A172 (cell line): ENCODE data around the gene MFGE8. TPM values are rescaled to one million over a fixed set of nuclear protein-coding genes. Genes with fewer than 3 reads are reported as not detected.

ENCODE experiments used
- DNase-seq: peaks from one replicate; pipeline ENCODE4 v3.0.0-alpha.2; 2015; ENCODE audit warnings: low spot score
- total RNA-seq: library from RNA; depleted of rRNA; stranded (reverse); fragments of >200 nt; shearing (Covaris generic); gene quantifications from 2 replicates; pipeline ENCODE4 v1.2.3, GENCODE V29; 2014

MFGE8 gene
- total RNA-seq, 1 experiment from 2014 or later: 144 TPM

DNA sequence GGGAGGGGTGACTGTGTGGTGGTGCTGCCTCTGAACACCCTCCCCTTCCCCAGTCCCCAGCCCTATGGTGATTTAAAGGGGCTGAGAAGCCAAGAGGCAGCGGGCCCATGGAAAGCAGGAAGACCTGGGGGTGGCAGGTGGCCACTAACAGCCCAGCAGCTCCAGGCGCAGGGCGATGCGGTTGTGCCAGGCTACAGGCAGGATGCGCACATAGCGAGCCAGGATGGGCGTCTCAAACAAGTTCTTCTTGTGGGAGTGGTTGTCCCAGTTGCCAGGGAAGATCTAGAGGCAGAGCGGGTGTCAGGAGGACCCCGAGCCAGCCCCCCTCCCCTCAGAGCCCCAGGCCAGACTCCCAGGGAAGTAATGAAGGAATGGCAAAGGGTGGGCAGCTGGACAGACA is 13.9 kb downstream of the MFGE8 start:
- DNase-seq: no peak

DNA sequence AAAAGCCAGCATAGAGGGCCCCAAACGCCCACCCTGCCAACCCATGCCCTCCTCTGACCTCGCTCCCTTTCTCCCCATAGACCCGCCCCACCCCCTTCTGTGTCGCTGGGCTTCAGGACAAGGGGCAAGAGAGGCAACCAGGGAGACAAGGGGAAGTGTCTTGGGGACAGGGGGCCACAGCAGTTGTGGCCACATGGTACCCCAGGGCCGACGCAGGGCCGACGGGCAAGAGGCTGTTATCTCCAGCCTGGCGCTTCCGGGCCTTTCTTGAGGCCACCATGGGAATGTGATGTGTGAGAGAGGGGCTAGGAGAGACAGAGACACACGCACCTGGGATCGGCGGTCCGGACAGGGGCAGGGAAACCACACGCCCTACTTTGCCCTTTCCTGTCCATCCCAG is 14.4 kb downstream of the MFGE8 start:
- no peak for DNase-seq

DNA sequence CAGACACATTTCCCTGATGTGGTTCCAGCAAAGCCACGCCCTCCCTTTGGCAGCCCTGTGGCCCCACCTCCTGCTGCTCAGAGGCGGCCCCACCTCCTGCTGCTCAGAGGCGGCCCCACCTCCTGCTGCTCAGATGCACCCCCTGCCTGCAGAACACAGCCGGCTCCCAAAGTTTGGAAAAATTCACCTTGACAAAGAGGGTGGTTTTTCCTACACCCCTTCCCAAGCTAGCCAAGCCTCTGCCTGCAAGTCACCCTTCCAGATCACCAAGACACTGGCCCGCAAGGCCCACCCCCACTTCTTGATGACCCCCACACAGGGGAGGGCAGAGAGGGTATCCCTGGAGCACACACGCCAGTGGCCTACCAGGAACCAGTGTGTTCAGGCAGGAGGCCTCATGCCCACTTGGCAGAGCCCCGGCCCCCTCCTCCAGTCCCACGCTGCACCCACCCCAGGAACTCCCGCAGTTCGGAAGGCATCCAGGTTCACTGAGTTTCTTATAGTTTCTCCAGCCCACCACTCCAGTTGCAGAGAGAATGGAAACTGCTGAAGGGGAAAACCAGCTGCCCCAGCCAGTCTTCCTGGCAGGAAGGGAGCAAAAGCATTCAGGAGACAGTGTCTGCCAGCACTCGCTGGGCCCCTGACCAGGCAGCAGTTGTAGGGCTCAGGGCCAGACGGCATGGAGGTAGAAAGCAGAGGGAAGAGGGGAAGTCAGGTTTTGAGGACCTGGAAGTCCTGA is 15.6 kb downstream of the MFGE8 start:
- DNase-seq: peak; percentile 83

DNA sequence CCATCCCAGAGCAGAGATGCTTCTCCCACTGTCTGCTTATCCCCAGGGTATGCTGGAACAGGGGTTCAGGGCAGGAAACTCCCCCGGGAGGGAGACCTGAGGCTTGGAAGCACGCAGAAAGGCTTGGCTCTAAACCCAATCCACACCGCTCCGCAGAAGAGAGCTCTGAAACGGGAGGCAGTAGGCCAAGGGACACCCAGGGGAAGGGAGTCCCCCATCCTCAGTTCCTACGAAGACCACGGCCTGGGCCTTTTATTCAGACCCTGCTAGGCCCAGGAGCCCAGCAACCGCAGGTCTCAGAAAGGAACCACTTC is 16.1 kb downstream of the MFGE8 start:
- DNase-seq: no peak

DNA sequence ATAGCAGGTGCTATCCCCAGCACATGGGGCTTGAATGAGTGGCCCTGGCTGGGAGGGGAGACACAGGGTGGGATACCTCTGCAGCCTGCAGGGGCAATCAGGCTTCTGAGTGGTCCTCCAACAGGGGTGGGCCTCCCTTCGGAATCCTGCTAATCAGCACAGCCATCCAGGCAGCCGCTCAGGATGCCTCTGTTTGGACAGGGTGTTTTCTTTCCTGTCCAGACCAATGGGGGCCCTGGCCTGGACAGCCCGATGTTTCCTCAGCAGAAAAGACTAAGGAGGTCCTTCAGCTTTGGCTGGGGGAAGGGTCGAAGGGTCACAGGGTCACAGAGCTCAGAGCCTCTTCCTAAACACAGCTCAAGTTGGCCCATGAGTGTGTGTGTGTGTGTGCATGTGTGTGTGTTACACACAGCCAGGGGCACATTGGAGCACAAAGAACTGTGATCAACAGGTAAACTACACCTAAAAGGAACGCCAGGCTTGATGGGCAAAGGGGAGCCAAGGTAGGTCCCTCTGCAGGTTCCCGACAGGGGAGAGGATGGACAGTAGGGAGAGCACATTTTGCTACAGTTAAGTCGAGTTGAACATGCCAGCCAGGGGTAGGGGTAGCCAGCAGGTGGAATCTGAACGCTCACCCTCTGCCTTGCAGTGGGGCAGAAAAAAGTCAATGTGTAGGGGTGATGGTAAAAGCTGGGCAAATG is 16.7 kb downstream of the MFGE8 start:
- no peak for DNase-seq

DNA sequence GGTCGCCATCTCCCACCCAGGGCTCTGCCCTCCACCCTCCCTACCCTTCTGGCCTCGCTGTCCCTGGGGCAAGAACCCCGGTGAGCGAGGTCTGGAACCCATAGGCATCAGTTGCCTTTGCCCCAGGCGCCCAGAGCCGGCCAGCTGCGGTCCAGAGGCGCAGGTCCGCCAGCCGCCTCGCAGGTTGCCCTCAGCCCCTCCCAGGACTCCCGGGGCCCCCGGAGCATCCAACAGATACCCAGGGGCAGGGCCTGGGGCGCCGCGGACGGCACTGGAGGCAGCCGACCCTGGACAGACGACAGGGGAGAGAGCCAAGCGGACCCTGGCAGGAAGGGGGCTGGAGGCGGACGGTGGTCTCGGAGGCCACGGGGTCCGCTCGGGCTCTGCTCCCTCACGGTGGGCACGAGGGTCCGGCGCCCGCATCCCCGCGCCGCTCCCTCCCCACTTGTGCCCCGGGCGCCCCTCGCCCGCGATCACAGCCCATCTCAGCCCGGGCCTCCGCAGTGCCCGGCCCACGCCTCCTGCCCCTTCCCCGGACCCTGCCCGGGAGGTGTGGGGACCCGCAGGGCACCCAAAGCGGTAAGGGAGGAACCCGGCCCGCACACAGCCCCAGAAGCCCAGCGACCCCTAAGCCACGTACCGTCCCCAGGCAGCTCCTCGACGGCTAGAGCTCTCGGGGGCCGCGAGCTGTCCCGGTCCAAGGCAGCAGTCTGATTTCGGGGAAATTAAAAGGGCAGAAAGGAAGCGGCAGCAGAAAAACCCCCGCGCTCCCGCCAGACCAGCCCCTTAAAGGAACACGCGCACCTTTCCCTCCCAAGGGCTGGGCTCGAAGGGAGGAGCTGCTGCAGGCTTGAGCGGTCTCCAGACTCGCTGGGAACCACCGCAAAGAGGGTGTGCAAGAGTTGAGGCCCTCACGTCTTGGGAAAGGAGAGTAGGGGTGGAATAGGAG is 18.1 kb downstream of the MFGE8 start, which contains the start of gene HAPLN3:
Gene HAPLN3 (minus strand): TSS at position 726 of the 949 bp plus-strand sequence. CDS start 8,246 bp downstream, outside the sequence.
- DNase-seq: no peak

DNA sequence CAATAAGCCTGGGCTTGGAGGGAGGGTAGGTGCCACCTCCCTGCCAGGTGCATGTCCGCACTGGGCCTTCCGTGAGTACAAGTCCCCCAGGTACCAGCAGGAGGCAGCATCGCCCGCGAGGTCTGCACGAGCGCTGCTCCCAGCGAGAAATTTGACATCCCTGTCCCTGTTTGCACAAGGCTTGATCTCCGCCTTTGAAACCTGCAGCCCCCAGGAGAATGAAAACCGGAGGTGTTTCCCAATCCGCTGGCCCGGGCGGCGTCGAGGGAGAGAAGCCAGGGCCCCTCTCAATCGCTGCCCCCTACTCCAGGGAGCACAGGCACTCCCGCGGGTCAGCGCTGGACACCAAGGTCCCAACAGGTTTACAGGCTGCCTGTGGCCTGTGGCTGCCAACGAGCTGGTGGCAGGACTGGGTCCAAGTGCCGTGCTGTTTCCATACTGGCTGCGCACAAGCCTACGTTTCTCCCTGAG is 18.8 kb downstream of the MFGE8 start:
- DNase-seq: no peak

DNA sequence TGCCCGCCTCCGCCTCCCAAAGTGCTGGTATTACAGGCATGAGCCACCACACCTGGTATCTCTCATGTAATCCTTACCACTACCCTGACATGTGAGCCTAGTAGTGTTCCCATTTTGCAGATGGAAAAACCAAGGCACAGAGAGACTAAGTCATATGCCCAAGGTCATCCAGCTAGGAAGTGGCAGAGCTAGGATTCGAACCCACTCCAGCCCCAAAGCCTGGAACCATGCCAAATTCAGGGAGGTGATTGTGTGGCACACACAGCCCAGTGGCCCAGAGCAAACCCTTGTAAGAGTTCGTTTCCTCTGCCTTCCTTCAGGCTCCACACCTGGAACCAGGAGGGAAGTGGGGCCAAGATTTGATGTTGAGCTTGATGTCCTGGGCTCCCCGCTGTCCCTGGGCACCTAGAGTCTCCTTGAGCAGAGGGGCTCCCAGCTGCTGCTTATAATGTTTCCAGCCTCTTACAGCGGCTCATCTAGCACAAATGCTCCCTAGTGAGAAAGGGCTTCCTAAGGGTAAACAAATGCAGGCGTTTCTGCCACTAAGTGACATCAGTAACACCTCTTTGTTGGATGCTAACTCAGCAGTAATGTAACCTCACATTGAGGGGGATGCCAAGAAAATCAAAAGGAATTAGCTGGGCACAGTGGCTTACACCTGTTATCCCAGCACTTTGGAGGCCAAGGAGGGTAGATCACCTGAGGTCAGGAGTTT is 21.5 kb downstream of the MFGE8 start:
- no peak for DNase-seq

DNA sequence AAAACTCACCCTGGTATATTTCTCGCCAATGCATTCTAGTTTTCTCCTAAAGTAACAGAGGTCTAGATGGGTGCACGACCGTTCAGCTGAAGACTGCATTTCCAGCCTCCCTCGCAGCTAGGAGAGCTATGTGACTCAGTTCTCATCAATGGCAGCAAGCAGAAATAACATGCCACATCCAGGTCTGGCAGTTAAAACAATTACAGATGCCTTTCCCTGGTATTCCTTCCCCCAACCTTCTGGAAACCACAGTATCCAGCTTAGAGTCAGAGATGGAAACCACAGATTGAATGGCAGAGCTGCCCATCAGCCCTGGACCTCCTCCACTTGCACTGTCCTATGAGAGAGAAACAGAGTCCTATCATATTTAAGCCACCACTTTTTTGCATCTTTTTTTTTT is 22.7 kb downstream of the MFGE8 start:
- peak; percentile 52 for DNase-seq

DNA sequence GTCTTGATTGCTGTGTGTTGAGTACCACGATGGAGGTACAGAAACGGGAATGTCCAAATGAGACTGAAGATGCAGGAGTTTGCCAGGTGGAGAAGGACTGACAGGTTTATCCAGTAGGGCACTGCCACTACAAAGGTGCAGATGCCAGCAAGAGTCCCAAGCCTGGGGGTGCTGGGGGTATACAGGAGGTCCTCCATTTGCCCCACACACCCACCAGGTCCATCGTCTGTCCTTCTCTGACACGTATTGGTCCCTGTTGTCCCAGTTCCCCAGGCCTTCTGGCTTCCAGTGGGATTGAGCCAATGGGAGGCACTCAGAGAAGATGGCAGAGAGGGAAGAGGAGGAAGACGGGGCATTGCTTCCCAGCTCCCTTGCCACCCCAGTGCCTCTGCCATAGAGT is 24.5 kb downstream of the MFGE8 start:
- no peak for DNase-seq

DNA sequence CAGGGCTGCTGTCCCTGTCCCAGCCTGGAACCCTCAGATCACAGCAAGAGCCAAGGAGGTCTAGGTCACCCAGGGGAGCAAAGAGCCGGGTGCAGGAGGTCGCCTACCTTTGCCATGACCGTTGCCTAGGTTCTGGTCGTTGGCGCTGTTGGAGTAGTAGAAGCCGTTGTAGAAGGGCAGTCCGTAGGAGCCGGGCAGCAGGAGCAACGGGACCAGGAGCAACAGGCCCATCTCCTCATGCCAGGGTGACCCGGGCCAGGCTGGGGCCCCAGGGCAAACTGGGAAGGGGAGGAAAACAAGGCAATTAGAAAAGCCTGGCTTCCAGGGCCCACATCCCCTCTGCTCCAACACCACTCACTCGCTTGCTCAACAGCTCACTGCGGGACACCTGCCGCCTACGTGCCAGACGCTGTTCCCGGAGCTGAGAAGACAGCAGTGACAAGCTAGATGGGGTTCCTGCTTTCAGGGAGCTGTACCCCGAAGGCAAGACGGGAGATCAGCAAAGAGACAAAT is 26.1 kb downstream of the MFGE8 start:
- DNase-seq: no peak

DNA sequence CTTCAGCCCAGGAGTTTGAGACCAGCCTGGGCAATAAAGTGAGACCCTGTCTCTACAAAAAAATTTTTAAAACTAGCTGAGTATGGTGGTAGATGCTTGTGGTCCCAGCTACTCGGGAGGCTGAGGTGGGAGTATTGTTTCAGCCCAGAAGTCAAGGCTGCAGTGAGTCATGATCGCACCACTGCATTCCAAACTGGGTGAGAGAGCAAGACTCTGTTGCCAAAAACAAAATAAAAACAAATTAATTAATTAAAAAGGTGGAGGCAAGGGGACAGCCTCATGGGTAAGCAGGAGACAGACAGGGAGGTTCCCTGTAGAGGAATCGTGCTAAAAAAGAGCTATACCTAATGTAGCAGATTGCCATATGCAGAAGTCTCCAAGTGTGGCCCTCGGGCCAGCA is 30.4 kb downstream of the MFGE8 start:
- peak; percentile 29 for DNase-seq

DNA sequence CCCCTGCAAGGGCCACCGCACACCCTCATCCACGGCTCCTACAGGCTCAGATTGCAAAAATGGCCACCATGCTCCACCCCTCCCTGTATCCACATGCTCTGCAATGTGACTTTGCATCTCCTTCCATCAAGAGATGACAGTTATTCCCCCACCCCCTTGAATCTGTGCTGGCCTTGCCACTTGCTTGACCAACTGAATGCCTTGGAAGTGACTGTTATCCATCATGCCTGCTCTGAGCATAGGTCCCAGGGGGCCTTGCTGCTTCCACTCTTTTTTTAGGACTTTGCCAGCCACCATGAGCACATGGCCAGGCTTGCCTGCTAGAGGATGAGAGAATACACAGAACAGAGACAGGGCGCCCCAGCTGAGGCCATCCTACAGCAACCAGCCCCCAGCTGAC is 31.4 kb downstream of the MFGE8 start:
- no peak for DNase-seq

DNA sequence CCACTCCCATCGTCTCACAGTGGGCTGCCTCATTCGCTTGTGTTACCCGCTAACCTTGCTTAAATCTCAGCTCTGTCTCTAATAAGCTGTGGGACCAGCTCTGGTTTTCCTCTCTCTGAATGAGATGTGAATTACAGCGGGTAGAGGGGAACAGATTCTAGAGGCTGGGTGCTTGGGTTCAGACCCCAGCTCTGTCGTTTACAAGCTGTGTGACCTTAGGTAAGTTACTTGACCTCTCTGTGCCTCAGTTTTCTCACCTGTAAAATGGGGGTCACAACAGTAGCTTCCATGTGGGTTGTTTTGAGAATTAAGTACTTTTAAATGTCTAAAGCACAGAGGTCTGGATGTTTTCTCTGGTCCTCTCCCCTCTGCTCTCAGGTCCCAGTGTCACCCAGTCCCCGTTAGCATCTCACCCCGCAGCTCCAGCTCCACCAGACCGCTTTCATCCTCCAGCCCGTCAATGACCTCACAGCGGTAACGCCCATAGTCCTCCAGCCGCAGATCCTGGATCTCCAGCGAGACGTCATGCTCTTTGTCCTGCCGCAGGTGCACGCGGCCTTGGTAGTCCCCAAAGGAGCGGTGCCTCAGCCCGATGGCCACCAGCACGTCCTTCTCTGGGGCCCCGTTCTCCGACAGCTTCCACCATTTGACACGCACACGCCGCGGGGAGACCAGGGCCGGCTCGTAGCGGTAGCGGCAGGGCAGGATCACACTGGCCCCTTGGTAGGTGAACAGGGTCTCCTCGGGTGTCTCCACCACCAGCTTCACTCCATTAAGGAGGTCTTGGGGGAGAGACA is 32.0 kb downstream of the MFGE8 start:
- DNase-seq: no peak

DNA sequence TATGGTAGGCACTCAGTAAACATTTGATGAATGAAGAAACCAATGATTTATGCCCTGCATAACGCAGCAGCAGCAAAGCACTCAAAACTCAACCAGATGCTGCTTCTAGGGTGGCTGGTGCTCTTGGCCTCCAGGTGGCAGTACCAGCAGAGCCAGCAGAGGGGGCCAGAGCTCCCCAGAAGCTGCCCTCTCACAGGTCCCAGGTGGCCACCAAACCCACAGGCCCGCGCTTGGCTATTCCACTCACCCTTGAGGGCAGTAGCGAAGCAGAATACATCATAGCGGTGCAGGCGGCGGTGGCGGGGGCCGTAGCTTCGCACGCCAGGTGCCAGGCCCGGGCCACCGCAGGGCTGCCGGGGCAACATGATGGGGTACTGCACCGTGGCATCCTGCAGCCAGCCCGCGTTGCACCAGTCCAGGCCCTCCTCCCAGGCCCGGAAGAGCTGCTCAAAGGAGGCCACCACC is 34.4 kb downstream of the MFGE8 start:
- DNase-seq: peak; percentile 57

DNA sequence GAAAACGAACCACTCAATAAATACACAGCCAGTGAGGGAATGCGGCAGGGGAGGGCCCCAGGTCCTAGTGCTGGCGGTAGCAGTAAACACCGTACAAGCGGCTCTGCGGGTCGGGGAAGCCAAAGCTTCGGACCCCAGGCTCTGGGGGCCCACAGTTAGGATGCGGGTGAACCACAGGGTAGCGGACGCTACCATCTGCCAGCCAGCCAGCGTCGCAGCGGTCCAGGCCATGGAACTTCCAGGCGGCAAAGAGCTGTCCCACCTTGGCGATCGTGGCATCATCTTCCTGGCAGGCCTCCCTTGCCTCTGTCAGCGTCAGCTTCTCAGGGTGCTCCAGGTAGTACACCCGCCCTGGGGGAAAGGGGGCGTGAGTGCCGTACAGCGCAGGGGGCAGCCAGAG is 35.3 kb downstream of the MFGE8 start:
- DNase-seq: no peak

DNA sequence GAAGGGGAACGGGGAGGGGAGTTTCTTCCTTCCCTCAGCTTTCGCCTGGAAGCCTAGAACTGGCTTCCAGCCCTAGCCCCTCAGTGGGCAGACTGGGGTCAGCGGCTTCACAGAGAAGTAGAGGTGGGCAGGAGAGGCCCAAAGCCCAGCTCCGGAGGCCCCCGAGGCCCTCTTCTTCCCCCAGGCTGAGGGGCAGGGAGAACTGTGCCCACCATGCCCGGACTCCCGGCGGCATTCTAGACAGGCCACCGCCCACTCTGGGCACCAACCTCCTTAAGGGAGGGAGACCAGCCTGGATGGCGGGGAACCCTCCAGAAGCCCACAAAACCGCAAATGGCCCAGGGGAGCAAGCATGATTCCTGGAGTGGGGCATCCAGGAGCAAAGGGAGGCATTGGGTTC is 35.8 kb downstream of the MFGE8 start:
- DNase-seq: no peak

DNA sequence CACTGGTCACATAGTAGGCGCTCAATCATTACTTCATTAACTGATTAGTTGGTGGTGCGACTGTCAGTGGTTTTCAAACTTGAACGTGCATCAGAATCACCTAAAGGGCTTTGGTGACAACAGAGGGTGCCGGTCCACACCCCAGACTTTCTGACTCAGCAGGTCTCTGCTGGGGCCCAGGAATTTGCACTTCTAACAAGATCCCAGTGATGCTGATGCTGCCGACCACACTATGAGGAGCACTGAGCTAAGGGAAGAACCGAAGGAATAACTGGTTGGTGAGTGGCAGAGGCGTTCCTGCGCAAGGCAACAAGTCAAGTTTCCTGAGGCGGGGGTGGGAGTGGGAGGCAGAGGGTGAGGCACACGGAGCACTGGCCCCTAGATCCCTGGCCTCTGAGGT is 36.6 kb downstream of the MFGE8 start:
- DNase-seq: no peak

DNA sequence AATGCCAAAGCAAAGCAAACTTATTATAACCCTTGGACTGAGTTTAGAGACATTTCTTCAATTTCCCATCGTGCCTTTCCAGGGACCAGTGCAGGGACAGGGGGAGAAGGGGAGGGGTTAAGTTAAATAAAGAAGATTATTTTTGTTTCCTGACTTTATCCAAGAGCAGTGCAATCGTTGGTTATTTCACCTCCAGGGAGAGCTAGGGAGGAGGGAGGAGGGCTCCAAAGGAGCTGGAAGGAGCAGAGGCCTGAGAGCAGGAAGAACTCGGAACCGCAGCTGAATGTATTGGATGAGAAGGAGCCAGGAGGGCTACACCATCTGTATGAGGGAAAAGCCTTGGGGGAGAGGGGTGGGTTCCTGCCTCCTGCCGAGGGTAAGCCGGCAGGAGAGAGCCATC is 38.5 kb downstream of the MFGE8 start:
- no peak for DNase-seq

DNA sequence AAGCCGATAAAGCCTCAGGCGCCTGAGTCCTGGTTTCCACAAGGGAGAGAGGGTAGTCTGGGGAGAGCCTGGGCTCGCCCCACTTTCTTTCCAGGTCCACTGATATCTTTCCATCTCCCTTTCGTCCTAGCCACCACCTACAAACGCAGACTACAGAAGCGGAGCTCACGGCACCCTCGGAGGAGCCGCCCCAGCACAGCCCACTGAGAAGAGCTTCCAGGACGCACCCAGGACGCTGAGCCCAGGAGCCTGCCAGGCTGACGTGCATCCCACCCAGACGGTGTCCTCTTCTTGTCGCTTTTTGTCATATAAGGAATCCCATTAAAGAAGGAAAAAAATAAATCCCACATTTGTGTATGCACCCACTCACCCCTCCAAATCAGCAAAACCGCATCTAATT is 38.9 kb downstream of the MFGE8 start:
- DNase-seq: no peak

DNA sequence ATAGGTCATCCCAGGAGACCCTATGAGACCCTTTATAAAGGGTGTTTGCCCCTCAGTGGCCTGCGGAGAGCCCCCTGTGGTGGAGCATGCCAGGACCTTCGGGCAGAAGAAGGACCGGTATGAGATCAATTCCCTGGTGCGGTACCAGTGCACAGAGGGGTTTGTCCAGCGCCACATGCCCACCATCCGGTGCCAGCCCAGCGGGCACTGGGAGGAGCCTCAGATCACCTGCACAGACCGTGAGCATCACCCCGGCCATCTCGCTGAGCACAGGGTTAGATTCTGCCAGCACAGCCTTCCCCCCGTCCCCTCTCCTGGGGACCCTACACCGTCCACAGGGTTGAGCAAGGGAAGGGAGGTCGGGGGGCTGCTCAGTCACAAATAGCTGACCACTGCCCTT is 39.4 kb downstream of the MFGE8 start:
- no peak for DNase-seq
